Liver (tissue), 9 donors: ENCODE measurements around the gene NRDC. TPM values are rescaled to one million over a fixed set of nuclear protein-coding genes. Genes with fewer than 3 reads are reported as not detected.
A peak's percentile ranks its signal among the peaks of the same experiment; 100 is the strongest.

ENCODE experiments used
- DNase-seq: peaks from one replicate; pipeline ENCODE4 v3.0.0-alpha.2; 2017; ENCODE audit warnings: low spot score
- H3K27ac ChIP-seq, 2 donors: one replicate each; pipeline ENCODE4 v1.7.0; 2013; ENCODE audit warnings: inconsistent platforms in 2 of 2, low read length in 2 of 2, control low read depth in 1 of 2, low read depth in 1 of 2, mild to moderate bottlenecking in 1 of 2
- H3K27me3 ChIP-seq, 4 donors: one replicate each; pipeline versions ENCODE4 v1.6.1 to v1.7.0; 2013; ENCODE audit warnings: low read length in 3 of 4, inconsistent platforms in 1 of 4, mild to moderate bottlenecking in 1 of 4, moderate library complexity in 1 of 4; ENCODE audit not compliant: control insufficient read depth in 4 of 4, insufficient read depth in 4 of 4
- H3K36me3 ChIP-seq, 4 donors: one replicate each; pipeline versions ENCODE4 v1.6.1 to v1.7.0; 2013; ENCODE audit warnings: low read length in 3 of 4, mild to moderate bottlenecking in 3 of 4, low read depth in 1 of 4, moderate library complexity in 1 of 4; ENCODE audit not compliant: control insufficient read depth in 4 of 4, insufficient read depth in 3 of 4
- H3K4me1 ChIP-seq, 4 donors: one replicate each; pipeline versions ENCODE4 v1.6.1 to v1.7.0; 2013; ENCODE audit warnings: low read length in 3 of 4, mild to moderate bottlenecking in 3 of 4, moderate library complexity in 1 of 4; ENCODE audit not compliant: control insufficient read depth in 4 of 4, insufficient read depth in 4 of 4
- H3K4me3 ChIP-seq, 3 donors: one replicate each; pipeline versions ENCODE4 v1.6.1 to v1.7.0; 2013; ENCODE audit warnings: low read length in 3 of 3, control low read depth in 1 of 3, low read depth in 1 of 3, mild to moderate bottlenecking in 1 of 3
- H3K9ac ChIP-seq, 2 donors: one replicate each; pipeline ENCODE4 v1.7.0; 2013; ENCODE audit warnings: low read length in 2 of 2, mild to moderate bottlenecking in 2 of 2, moderate library complexity in 2 of 2, control low read depth in 1 of 2, low read depth in 1 of 2
- H3K9me3 ChIP-seq, 4 donors: one replicate each; pipeline versions ENCODE4 v1.6.1 to v1.7.0; 2013; ENCODE audit warnings: low read length in 3 of 4; ENCODE audit not compliant: control insufficient read depth in 4 of 4
- ATF3 ChIP-seq: IDR thresholded peaks from 2 replicates; pipeline ENCODE4 v1.6.1; 2016; ENCODE audit warnings: antibody characterized with exemption
- EGR1 ChIP-seq, 2 donors: IDR thresholded peaks; 2 replicates each; pipeline ENCODE4 v1.6.1; 2016 to 2018; ENCODE audit warnings: antibody characterized with exemption in 2 of 2, low read depth in 2 of 2
- FOXA2 ChIP-seq: IDR thresholded peaks from 2 replicates; pipeline ENCODE4 v1.6.1; 2016; ENCODE audit warnings: antibody characterized with exemption
- GABPA ChIP-seq, 2 donors: IDR thresholded peaks in 1 of 2; conservative IDR thresholded peaks in 1 of 2; 2 replicates each; pipeline ENCODE4 v1.6.1; 2016; ENCODE audit warnings: antibody characterized with exemption in 2 of 2, mild to moderate bottlenecking in 1 of 2, moderate library complexity in 1 of 2
- HNF4G ChIP-seq: IDR thresholded peaks from 2 replicates; pipeline ENCODE4 v1.6.1; 2016; ENCODE audit warnings: antibody characterized with exemption
- JUND ChIP-seq, 2 donors: IDR thresholded peaks; 2 replicates each; pipeline ENCODE4 v1.6.1; 2016; ENCODE audit warnings: antibody characterized with exemption in 2 of 2
- MAX ChIP-seq: IDR thresholded peaks from 2 replicates; pipeline ENCODE4 v1.6.1; 2016; ENCODE audit warnings: antibody characterized with exemption
- NR2F2 ChIP-seq: IDR thresholded peaks from 2 replicates; pipeline ENCODE4 v1.6.1; 2016; ENCODE audit warnings: antibody characterized with exemption
- RAD21 ChIP-seq, 2 donors: IDR thresholded peaks; 2 replicates each; pipeline ENCODE4 v1.6.1; 2016; ENCODE audit warnings: antibody characterized with exemption in 2 of 2, mild to moderate bottlenecking in 2 of 2
- SP1 ChIP-seq: IDR thresholded peaks from 2 replicates; pipeline ENCODE4 v1.6.1; 2018; ENCODE audit warnings: antibody characterized with exemption, mild to moderate bottlenecking
- TAF1 ChIP-seq: conservative IDR thresholded peaks from 2 replicates; pipeline ENCODE4 v1.6.1; 2016; ENCODE audit warnings: antibody characterized with exemption, mild to moderate bottlenecking
- YY1 ChIP-seq: IDR thresholded peaks from 2 replicates; pipeline ENCODE4 v1.6.1; 2016; ENCODE audit warnings: antibody characterized with exemption, mild to moderate bottlenecking
- WGBS: extraction: QIAGEN DNeasy Blood & Tissue Kit; methylation state at CpG from one replicate; pipeline ENCODE4 v1.1.7; 2013; 5-methylcytosine and 5-hydroxymethylcytosine counted together
- polyA plus RNA-seq, 2 donors: library from polyadenylated mRNA; stranded (reverse) in 1 of 2; unstranded in 1 of 2; fragments of 200-250 nt in 1 of 2; fragments of >200 nt in 1 of 2; fragmentation: Nextera tagmentation in 1 of 2; extraction: Ambion mirVana in 1 of 2; gene quantifications; one replicate each; pipeline versions ENCODE4 v1.2.1 to v1.2.3, GENCODE V29; 2013 to 2015
- total RNA-seq, 2 donors: library from RNA; depleted of rRNA; stranded (reverse); fragments of >200 nt; gene quantifications; one replicate each; pipeline ENCODE4 v1.2.3, GENCODE V29; 2014
- TF ChIP-seq, protein P1 (sequence below): IDR thresholded peaks from 2 replicates; pipeline ENCODE4 v1.6.1; 2016; ENCODE audit warnings: antibody characterized with exemption
- TF ChIP-seq, protein P2 (sequence below): IDR thresholded peaks from 2 replicates; pipeline ENCODE4 v1.6.1; 2016; ENCODE audit warnings: antibody characterized with exemption, mild to moderate bottlenecking
- TF ChIP-seq, protein P3 (sequence below): fragments of 150-350 bp; IDR thresholded peaks from 2 replicates; pipeline ENCODE4 v1.5.1; 2017; ENCODE audit warnings: improper control_type of control experiment, low read depth, low read length; ENCODE audit not compliant: missing input control
- donor health status: healthy.
- donor health status: healthy.
- donor health status: healthy.
- donor health status: healthy.
- donor health status: healthy.

Gene NRDC
- total and polyA plus RNA-seq, 4 donors = 42.8 to 88.7 (median 72.1) TPM

- no peak for TF ChIP-seq SP1
- no peak for TF ChIP-seq ATF3
- TF ChIP-seq, protein P1, sequence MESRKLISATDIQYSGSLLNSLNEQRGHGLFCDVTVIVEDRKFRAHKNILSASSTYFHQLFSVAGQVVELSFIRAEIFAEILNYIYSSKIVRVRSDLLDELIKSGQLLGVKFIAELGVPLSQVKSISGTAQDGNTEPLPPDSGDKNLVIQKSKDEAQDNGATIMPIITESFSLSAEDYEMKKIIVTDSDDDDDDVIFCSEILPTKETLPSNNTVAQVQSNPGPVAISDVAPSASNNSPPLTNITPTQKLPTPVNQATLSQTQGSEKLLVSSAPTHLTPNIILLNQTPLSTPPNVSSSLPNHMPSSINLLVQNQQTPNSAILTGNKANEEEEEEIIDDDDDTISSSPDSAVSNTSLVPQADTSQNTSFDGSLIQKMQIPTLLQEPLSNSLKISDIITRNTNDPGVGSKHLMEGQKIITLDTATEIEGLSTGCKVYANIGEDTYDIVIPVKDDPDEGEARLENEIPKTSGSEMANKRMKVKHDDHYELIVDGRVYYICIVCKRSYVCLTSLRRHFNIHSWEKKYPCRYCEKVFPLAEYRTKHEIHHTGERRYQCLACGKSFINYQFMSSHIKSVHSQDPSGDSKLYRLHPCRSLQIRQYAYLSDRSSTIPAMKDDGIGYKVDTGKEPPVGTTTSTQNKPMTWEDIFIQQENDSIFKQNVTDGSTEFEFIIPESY = no peak
- TF ChIP-seq YY1 = no peak
- TF ChIP-seq GABPA (IDR thresholded peaks at IDR 0.05 in 1 of 2, conservative IDR thresholded peaks at IDR 0.05 in 1 of 2) = no peak
- TF ChIP-seq JUND (IDR thresholded peaks at IDR 0.05) = no peak
- TF ChIP-seq HNF4G = no peak
- TF ChIP-seq TAF1 = no peak
- TF ChIP-seq, protein P2, sequence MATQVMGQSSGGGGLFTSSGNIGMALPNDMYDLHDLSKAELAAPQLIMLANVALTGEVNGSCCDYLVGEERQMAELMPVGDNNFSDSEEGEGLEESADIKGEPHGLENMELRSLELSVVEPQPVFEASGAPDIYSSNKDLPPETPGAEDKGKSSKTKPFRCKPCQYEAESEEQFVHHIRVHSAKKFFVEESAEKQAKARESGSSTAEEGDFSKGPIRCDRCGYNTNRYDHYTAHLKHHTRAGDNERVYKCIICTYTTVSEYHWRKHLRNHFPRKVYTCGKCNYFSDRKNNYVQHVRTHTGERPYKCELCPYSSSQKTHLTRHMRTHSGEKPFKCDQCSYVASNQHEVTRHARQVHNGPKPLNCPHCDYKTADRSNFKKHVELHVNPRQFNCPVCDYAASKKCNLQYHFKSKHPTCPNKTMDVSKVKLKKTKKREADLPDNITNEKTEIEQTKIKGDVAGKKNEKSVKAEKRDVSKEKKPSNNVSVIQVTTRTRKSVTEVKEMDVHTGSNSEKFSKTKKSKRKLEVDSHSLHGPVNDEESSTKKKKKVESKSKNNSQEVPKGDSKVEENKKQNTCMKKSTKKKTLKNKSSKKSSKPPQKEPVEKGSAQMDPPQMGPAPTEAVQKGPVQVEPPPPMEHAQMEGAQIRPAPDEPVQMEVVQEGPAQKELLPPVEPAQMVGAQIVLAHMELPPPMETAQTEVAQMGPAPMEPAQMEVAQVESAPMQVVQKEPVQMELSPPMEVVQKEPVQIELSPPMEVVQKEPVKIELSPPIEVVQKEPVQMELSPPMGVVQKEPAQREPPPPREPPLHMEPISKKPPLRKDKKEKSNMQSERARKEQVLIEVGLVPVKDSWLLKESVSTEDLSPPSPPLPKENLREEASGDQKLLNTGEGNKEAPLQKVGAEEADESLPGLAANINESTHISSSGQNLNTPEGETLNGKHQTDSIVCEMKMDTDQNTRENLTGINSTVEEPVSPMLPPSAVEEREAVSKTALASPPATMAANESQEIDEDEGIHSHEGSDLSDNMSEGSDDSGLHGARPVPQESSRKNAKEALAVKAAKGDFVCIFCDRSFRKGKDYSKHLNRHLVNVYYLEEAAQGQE = no peak
- TF ChIP-seq MAX = no peak
- TF ChIP-seq FOXA2 = no peak
- no peak for TF ChIP-seq RAD21 (IDR thresholded peaks at IDR 0.05)
- TF ChIP-seq EGR1 (IDR thresholded peaks at IDR 0.05; ENCODE audit: low read depth in 2 of 2) = no peak
- no peak for TF ChIP-seq NR2F2
- TF ChIP-seq, protein P3, sequence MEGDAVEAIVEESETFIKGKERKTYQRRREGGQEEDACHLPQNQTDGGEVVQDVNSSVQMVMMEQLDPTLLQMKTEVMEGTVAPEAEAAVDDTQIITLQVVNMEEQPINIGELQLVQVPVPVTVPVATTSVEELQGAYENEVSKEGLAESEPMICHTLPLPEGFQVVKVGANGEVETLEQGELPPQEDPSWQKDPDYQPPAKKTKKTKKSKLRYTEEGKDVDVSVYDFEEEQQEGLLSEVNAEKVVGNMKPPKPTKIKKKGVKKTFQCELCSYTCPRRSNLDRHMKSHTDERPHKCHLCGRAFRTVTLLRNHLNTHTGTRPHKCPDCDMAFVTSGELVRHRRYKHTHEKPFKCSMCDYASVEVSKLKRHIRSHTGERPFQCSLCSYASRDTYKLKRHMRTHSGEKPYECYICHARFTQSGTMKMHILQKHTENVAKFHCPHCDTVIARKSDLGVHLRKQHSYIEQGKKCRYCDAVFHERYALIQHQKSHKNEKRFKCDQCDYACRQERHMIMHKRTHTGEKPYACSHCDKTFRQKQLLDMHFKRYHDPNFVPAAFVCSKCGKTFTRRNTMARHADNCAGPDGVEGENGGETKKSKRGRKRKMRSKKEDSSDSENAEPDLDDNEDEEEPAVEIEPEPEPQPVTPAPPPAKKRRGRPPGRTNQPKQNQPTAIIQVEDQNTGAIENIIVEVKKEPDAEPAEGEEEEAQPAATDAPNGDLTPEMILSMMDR = no peak
- WGBS = 88% methylated on average over 2 of the region's 2 CpGs
- no peaks in the 10 kb centered on the region for H3K27me3 ChIP-seq
- no peak overlapping the region for H3K9ac ChIP-seq
- no peaks in the 10 kb centered on the region for H3K4me1 ChIP-seq
- no peaks in the 10 kb centered on the region for H3K9me3 ChIP-seq
- no peaks in the 10 kb centered on the region for H3K36me3 ChIP-seq
- no peak for DNase-seq
- H3K4me3 ChIP-seq = no peak overlapping the region
- H3K27ac ChIP-seq = no peak overlapping the region
Observed at GRCh38 chr1:51927029-51927428, 48.5 kb upstream of the NRDC start.

DNA sequence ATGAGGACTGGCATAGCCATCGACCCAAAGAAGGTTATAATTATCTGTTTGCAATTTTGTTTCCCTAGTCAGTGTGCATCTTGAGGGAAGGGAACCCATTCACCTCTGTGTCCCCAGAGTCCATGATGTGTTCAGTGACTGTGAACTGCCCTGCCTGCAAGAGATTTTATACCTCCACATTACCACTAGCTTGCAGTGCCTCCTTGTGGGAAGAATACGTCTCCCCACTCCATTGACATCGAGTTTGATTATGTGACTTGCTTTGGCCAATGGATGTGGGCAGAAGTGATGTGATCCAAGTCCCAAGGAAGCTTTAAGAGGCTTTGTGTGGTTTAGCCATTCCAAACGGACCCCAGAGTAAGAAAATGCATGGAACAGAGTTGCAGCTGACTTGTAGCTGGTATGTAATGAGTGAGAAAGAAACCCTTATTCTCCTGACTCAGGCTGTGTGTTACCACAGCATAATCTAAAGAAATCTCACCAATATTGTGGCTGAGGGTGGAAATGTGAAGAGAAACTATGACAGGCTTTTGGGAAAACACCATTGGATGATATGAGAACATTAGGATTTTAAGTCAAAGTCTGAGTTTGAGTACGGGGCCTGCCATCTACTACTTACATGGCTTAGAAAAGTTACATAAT lies 47.8 kb upstream of the NRDC start:
- no peak for DNase-seq
- 71% methylated on average over 5 of the region's 5 CpGs for WGBS

More for the DNA sequence above, 47.8 kb upstream of the NRDC start:
- Histone ChIP-seq H3K27me3 (no peaks in the 10 kb centered on the region), H3K36me3 (no peaks in the 10 kb centered on the region), H3K4me1 (no peaks in the 10 kb centered on the region), H3K9ac (no peak overlapping the region), H3K9me3 (no peaks in the 10 kb centered on the region), H3K27ac (no peak overlapping the region), H3K4me3 (no peak overlapping the region)
- TF ChIP-seq MAX (no peak), JUND (IDR thresholded peaks at IDR 0.05) (no peak), RAD21 (IDR thresholded peaks at IDR 0.05) (peak in 1 of 2 donors; percentile 40)
- TF ChIP-seq, protein P3 = no peak
